ENCODE data around the gene RNF166. TPM values are rescaled to one million over a fixed set of nuclear protein-coding genes. Genes with fewer than 3 reads are reported as not detected.

The RNF166 gene
- total RNA-seq, 6 experiments from 2014 or later = 10.3 to 18.3 (median 13.2) TPM

- Mint-ChIP-seq H3K9me3 (no peaks in the 10 kb centered on the region), H3K27ac (no peak overlapping the region)
Measured at GRCh38 chr16:88740727-88741055, 34.5 kb upstream of the RNF166 start.

GRCh38 chr16:88739977-88740726, 33.9 kb upstream of the RNF166 start:
- H3K4me3 Mint-ChIP-seq = no peak overlapping the region

More at GRCh38 chr16:88740727-88741055, 34.5 kb upstream of the RNF166 start:
- TF ChIP-seq CTCF (IDR thresholded peaks at IDR 0.05) = no peak
- no peak for DNase-seq
- Mint-ChIP-seq H3K27me3 (ENCODE audit: insufficient read depth) (peaks cover 4% of the 10 kb centered on the region; the same call in 1 of the 2 replicates), H3K36me3 (ENCODE audit: low read depth) (no peaks in the 10 kb centered on the region), H3K4me1 (ENCODE audit: low read depth) (no peaks in the 10 kb centered on the region), H3K4me3 (no peak overlapping the region)

GRCh38 chr16:88739139-88739976, 33.1 kb upstream of the RNF166 start:
- Mint-ChIP-seq H3K27ac (no peak overlapping the region), H3K36me3 (ENCODE audit: low read depth) (no peaks in the 10 kb centered on the region), H3K4me1 (ENCODE audit: low read depth) (no peaks in the 10 kb centered on the region), H3K27me3 (ENCODE audit: insufficient read depth) (peaks cover 4% of the 10 kb centered on the region; the same call in 1 of the 2 replicates), H3K9me3 (no peaks in the 10 kb centered on the region), H3K4me3 (no peak overlapping the region)
- TF ChIP-seq CTCF (IDR thresholded peaks at IDR 0.05) = no peak
- no peak for DNase-seq

More at GRCh38 chr16:88739977-88740726, 33.9 kb upstream of the RNF166 start:
- peaks cover 4% of the 10 kb centered on the region; the same call in 1 of the 2 replicates for H3K27me3 Mint-ChIP-seq (ENCODE audit: insufficient read depth)
- H3K36me3 Mint-ChIP-seq (ENCODE audit: low read depth) = no peaks in the 10 kb centered on the region
- no peak for TF ChIP-seq CTCF (IDR thresholded peaks at IDR 0.05)
- DNase-seq = no peak
- H3K4me1 Mint-ChIP-seq (ENCODE audit: low read depth) = no peaks in the 10 kb centered on the region
- H3K9me3 Mint-ChIP-seq = no peaks in the 10 kb centered on the region
- H3K27ac Mint-ChIP-seq = no peak overlapping the region

GRCh38 chr16:88738151-88739084, 32.2 kb upstream of the RNF166 start:
- Mint-ChIP-seq H3K9me3 (no peaks in the 10 kb centered on the region), H3K4me1 (ENCODE audit: low read depth) (no peaks in the 10 kb centered on the region), H3K27me3 (ENCODE audit: insufficient read depth) (peaks cover 4% of the 10 kb centered on the region; the same call in 1 of the 2 replicates), H3K27ac (no peak overlapping the region), H3K4me3 (no peak overlapping the region), H3K36me3 (ENCODE audit: low read depth) (no peaks in the 10 kb centered on the region; the same call in 1 of the 2 replicates)
- TF ChIP-seq CTCF (IDR thresholded peaks at IDR 0.05) = no peak
- DNase-seq = no peak

Data from HFFc6 (cell line).